Epithelial cell of prostate (primary cell): ENCODE measurements around the gene RGS19.

Experiments
- DNase-seq: peaks from one replicate; pipeline ENCODE4 v3.0.0-alpha.2; 2011; ENCODE audit warnings: low read depth, low spot score
- H3K27ac ChIP-seq: fragments of 450-650 bp; 2 replicates; pipeline ENCODE4 v1.5.1; 2017; ENCODE audit warnings: mild to moderate bottlenecking

Gene RGS19

DNA sequence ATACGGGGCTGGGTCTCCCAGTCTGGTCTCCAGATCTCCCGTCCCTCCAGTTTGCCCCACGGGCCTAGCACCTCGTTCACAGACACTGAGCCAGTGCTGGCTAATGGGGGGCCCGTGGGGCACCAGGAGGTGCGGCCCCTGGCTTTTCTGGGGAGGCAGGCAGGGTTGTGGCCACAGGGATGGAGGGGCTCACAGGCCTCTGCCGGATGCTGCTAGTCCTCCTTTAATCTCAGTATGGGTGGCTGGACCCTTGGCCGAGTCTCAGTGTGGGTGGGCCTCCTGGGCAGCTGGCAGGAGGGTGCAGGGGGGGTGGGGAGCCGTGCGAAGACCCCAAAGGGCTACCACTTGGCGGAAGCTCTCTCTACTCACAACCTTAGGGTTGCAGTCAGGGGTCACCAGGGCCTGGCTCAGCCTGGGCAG lies 28.3 kb downstream of the RGS19 start:
- H3K27ac ChIP-seq, result no peak overlapping the region
- no peak for DNase-seq

DNA sequence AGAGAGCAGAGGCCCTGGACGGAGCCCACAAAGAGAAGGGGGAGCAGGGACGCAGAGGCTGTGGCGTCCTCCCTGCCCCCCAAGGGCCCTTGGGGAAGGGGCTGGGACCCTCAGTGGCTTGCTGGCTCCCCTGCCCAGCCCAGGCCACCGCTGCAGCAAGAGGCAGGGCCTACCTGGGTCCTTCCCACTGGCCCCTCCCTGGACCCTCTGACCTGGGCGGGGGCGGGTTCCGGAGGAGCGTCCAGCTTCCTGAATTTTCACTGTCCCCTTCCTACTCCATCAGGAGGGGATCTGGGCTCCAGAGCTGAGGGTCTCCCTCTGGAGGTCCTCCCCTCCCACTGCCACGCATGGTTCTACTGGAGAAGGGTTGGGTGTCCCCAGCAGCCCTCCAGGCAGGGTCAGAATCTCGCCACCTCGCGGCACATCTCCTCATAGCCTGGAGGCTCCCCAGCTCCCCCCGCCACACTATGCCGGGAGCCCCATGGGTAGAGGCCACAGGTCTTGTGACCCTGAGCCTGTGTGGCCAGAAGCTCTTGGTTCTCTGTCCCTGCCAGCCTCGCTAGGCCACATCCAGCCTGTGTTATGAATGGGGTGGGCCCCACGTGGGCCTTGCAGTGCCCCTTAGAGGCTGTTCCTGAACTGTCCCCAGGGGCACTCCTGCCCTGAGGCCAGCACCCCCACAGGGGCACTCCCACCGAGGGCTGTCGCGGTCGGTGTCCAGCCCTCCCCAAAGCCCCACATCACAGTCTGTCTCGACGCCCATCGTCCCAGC lies 28.9 kb downstream of the RGS19 start:
- no peak overlapping the region for H3K27ac ChIP-seq
- DNase-seq, result no peak

DNA sequence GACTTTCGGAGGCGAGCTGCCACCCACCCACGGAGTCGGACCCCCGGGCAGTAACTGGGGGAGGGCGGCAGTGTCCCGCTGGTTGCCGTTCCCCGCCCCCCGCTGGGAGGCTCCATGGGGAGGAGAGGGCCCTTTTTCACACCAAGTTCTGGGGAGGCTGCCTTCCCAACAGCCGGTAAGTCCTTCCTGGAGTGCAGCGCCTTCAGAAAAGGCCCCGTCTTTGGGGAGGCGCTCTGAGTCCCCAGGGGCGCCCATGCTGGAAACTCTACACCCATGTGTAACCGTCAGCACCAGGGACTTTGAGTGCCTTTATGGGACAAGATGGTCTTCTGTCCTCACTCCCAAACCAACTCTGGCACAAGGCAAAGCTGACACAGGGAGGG lies 29.4 kb downstream of the RGS19 start:
- no peak overlapping the region for H3K27ac ChIP-seq
- DNase-seq, result no peak

DNA sequence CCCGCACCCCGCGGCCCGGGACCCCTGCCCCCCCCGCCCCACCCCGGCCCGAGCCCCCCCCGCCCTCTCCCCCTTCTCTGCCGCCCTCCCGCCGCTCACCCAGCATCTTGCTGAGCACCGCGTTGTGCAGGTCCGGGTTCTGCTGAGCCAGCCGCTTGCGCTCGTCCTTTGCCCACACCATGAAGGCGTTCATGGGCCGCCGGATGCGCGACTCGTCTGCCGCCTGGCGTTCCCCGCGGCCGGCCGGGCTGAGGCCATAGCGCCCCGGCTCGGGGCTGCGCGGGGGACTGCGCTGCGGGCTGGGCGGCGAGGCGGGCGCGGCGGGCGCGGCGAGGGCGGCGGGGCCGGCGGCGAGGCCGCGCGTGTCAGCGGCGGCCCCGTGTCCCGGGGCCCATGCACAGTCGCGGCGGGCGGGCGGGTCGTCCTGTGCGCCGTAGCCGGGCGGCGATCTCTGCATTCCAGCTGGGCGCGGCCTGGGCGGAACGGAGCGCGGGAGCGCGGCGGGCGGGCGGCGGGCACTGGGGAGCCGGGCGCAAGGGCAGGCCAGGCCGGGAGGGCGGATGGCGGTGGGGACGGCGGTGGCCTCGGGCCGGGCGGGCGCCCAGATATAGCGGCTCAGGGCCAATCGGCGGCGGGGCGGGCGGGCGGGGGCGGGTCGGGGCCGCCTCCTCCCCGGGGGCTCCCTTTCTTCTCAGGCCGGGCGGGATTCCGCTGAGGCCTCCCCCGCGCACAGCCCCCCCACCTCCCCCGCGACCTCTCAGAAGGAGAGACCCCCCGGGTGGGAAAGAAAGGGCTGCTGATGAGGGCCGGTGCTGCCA lies 30.0 kb downstream of the RGS19 start, which contains the start of gene SOX18:
Gene SOX18 (minus strand): TSS at position 580 of the 818 bp plus-strand sequence. CDS start 123 bp downstream, at position 457.
- no peak within 1 kb of the TSS for H3K27ac ChIP-seq
- no peak for DNase-seq

DNA sequence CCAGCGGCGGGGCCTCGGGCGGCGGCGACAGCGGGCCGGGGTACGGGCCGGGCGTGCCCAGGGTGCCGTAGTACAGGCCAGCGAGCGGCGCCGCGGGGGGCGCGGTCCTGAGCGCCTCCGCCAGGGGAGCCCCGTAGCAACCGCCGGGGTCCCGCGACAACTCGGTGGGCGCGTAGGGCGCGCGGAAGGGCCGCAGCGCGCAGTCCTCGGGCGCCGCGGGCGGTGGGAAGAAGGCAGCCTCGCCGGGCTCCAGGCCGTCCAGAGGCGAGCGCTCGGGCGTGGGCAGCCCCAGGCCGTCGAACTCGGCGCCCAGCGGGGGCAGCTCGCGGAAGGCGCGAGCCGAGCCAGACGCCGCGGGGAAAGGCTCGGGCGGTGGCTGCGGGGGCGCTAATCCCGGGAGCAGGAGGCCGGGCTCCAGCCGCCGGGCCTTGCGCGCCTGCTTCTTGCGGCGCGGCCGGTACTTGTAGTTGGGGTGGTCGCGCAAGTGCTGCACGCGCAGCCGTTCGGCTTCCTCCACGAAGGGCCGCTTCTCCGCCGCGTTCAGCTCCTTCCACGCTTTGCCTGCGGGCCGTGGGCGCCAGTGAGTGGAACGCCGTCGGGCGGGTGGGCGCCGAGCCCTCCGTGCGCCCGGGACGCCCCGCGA lies 30.8 kb downstream of the RGS19 start:
- no peak for DNase-seq
- H3K27ac ChIP-seq, result no peak overlapping the region

DNA sequence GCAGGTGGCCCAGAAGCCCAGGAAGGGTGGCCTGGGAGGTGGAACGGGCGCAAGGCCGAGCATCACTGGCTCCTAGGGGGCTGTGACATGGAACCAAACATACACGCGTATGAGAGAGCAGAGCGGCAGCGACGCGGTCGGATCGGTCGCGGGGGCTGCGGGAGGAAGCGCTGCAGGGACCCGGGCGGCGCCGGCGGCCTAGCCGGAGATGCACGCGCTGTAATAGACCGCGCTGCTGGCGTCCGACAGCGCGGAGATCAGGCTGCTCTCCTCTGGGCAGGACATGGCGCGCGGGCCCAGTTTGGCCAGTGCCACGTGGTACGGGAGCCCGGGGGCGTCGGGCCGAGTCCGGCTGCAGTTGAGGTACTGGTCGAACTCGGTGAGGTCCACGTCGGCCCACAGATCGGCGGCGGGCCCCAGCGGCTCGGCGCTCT lies 31.3 kb downstream of the RGS19 start:
- H3K27ac ChIP-seq, result no peak overlapping the region
- no peak for DNase-seq

DNA sequence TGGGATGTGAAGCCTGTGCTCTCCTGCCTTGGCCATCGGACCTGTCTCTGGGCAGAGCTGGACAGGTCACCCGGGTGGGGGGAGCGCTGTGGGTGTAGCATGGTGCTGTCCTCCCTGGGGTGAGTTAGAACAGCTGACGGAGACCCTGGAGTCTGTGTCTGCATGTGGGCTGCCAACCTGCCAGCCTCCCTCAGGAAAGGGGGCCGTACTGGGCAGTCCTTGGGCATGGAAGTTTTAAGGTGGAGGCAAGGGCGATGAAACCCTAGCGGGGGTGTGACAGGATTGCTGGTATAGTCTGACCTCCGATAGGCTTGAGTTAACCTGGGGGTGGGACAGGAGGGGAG lies 32.3 kb downstream of the RGS19 start:
- H3K27ac ChIP-seq, result no peak overlapping the region
- DNase-seq, result no peak

DNA sequence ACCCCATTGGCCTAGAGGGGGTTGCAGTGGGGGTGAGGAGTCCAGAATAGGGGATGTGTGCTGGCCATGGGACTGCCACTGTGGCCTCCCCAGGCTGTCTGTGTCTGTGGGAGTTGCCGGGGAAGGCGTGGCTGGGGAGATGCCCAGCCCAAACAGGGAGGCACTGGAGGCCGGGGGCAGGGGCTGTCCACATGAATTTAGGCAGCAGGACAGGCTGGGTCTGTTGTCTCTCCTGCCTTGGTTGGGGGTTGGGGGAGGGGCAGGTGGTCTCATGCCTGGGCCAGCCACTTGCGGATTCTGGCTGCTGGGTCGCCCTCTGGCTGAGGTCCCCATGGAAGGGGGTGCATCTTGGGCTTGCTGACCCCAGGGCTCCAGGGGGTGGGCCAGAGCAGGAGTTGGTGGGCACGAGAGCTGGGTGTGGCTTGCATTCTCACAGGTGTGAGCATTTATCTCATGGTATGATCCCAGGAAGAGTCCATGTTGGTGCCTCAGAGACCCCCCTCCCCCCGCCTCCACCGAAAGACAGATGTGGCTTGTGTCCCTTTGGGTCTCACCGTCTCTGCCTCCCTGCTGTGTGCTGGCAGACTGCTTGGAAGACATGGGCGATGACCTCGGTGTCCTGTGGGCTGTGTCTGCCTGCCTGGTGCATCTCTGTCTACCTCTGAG lies 33.8 kb downstream of the RGS19 start:
- H3K27ac ChIP-seq, result no peak overlapping the region
- DNase-seq, result no peak

DNA sequence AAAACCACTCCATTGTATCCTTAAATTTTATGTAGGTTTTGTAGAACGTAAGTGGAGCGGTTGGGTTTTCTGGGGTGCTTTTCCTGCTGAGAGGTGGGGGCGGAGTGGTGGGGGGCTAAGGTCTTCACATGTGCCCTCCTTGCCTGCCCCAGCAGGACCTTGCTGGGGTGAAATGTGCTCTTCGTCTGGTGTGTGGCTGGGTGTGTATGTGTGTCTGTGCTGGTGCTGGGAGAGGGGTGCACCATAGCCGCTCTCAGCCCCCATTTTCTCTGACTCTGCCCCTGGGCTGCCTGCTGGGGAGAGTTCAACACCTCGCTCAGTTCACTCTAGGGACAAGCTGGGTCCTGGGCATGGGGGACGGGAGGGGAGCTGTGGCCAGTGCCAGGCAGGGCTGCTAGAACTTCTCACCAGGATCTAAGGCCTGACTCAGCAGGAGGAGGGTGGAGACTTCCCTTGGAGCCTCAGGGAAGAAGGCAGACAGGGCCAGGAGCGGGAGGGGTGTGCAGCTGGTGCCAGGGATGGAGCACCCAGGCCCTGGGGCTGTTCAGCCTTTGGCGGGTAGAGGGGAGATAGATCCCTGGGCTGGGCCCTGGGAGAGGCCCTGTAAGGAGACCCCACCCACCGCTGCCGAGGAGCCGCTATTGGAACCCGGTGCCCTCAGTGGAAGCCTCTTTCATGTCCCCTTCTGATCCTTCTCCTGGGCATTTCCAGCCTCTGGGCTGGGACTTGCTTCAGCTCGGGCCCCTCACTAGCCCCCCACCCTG lies 34.7 kb downstream of the RGS19 start:
- DNase-seq, result peak; percentile 18
- no peak overlapping the region for H3K27ac ChIP-seq

DNA sequence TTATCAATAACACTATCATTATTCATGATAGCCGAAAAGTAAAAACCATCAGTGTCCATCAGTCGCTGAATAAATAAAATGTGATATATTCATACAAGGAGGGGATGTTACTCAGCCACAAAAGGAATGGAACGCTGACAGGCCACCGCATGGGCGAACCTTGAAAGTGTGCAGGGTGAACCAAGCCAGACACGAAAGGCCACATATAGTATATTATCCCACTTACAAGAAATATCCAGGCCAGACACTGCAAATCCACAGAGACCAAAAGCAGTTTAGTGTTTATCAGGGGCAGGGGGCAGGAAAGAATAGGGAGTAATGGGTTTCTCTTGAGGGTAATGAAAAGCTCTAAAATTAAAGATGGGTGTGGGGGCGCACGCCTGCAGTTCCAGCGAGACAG lies 35.5 kb downstream of the RGS19 start:
- no peak overlapping the region for H3K27ac ChIP-seq
- no peak for DNase-seq

DNA sequence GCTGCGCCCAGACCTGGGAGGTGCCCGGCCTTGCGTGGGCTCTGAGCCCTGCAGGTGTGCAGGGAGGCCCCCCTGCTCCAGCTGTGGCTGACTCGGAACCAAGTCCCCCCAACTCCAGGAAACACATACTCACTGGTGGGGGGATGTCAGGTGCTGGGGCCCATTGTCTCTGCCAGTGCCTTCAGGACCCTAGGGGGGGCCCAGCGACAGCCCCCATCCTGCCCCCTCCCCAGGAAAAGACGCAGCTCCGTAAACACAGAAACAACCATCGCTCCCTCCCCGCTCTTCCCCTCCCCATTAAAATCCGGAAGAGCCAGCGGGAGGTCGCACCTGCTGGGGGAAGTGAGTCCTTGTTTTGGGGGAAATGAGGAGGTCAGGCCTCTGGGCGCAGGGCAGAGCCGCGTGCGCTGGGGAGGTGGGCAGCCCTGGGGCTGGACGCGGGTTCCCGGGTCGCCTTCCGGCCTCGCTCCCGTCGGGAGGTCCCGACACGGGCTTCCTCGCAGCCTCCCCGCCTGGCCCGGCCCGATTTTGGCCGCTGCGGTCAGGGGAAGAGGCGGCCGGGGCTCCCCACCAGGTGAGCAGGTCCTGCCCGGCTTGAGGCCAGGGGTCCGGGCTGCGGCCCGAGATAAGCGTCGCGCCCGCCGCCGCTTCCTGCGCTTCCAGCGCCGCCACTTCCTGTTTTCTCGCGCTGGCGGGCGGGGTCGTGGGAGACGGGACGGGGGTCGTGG lies 37.1 kb downstream of the RGS19 start:
- DNase-seq, result no peak
- no peak overlapping the region for H3K27ac ChIP-seq

DNA sequence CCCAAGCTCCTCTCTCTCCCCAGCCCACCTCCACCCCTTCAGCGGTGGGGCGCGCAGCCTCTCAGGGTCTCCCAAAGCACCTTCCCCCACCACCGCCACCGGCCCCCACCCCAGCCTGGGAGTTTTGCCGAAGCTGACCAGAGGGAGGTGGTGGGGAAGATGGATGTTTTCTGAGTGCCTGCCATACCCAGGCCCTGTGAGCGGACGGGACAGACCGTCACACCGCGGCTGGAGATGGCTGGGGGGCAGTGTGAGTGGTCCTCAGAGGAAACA lies 37.6 kb downstream of the RGS19 start:
- DNase-seq, result no peak

DNA sequence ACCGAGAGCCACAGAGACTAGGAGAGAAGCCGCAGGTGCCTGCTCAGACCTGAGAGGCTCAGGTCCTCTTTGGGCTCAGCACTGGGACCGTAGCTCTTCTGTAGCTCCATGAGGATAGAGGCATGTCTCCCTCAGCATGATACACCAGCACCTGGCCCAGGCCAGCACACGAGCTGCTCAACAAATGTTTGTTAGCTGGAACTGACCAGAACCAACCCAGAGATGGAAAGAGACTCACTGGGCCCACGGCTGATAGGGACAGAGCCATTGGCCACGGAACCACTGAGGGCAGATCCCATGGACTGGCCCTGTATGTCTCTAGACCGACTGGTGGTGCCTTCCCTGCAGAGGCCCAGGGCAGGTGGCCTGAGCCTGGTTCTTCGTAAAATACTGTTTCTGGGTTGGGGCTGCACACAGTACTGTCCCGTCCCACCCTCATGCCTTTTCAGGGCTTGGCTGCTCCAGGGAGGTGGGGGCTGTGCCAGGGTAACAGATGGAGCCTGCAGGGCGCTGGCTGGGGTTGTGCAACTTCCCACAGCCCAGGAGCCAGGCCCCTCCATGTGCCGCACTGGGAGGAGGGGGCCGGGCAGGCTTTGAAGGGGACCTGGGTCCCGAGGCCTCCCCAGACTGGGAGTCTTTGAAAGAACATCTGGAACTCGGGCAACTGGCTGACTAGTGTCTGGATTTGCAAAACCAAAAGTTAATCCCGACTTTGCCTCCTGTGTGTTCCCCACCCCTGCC lies 38.1 kb downstream of the RGS19 start:
- DNase-seq, result no peak
- H3K27ac ChIP-seq, result no peak overlapping the region

More for the DNA sequence above, 37.6 kb downstream of the RGS19 start:
- no peak overlapping the region for H3K27ac ChIP-seq

DNA sequence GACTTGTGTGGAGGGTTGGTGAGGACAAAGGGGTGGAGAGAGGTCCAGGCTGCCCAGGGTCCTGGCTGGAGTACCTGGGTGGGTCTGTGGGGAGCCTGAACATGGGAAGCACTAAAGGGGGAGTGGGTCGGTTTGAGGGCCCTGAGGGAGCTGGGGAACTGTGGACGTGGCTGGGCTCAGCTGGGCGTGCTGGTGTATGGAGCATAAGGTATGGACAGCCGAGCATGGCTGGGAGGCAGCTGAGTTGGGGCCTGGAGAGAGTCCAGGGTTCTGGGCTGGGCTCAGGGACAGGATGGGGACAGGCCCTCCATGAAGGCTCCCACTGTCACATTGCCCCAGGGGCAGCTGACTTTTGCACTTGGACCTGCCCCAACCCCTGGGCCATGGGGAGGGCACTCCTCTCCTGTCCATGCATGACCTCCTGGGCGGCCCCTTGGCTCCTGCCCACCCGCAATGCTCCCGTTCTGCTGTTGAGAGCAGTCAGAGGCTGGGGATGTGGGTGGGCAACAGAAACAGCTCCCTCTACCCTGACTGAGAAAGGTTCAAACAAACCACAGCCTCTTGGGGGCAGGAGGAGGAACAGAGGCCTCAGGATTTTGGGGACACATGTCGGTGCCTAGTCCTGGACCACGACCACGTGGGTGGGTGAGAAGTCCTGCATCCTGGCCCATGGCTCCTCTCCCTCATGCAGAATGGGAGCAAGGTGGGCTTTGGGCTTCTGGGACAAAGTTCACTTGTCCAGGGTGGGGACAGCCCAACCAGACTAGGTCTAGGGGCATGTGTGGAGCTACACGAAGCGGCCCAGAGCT lies 38.9 kb downstream of the RGS19 start:
- H3K27ac ChIP-seq, result no peak overlapping the region
- no peak for DNase-seq

DNA sequence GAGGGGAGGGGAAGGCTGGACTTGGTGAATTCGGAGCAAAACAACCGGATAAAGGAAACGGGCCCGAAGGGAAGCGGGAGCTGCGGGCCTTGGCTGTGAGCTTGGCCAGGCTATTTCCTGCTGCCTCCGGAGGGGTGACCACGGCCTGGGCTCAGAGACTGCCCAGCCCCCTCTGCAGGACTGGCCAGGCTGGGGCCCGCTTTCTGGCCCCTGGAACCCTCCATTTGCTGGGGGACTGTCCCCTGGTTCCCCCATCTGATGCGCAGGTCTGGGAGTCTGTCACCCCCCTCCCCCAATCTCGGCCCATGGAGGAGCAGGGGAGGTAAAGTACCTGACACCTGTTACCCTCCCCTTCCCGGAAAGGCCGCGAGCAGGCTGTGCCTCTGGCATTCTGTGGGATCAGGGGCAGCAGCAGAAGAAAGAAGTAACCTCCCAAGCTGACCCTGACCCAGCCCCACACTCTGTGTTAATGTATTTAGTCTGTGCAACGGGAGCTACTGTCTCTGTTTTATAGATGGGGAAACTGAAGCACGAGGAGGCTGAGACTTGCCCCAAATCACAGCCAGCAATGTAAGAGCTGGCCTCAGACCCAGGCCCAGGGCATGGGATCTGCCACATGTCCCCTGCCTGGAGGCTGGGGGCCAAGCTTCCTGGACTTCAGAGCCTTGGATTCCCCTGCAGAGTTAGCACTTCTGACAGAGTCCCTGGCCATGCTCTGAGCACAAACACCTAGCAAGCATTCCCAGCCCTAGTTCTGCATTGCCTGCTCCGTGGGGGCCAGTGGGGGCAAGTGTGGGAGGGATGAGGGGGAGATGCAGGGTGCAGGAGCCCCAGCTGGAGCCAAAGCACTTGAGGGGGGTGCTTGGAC lies 39.8 kb downstream of the RGS19 start:
- DNase-seq, result no peak
- no peak overlapping the region for H3K27ac ChIP-seq

DNA sequence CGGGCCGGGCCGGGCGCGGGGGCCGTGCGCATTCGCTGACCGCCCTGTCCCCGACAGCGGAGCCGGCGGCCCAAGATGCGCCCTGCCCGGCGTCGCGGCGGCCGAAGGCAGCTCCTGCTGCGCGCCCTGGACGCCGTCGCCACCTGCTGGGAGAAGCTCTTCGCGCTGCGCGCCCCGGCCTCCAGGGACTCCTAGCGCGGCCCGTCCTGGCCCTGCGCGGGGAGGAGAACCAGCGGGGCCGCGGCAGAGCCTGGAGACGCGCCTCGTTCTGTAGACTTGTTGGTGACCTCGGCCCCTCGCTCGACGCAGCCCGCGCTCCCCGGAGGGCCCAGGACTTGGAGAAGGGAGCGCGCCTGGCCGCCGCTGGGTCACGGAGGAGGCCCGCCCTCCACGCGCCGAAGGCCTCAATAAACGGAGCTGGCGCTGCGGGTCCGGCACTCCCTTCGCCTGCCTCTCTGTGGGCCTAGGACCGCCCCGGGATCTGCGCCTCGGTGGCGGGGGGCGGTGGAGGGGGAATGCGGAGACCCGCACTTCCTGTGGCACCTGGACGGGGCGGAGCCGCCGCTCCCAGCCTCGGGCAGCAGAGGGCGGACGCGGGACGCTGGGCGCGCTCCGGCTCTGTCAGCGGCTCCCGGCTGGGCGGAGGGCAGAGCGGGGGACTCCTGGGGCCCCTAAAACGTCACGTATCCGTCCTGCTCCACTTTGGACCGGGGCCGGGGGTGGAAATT lies 40.6 kb downstream of the RGS19 start:
- peak overlapping the region; percentile 24 for H3K27ac ChIP-seq
- peak; percentile 41 for DNase-seq

DNA sequence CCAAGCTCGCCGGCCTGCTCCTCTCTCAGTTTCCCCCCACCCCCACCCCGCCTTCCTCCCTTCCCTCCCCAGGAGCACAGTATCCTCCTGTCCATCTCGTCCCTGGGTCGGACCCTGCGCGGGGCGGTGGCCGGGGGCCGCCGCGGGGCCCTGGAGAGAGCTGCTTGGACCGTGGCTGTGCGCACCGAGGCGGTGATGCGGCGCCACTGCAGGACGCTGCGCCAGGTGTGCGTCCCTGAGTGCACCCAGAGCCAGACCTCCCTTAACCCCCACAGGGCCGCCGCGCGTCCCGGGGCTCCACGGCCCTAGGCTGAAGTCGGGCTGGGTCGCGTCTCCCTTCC lies 41.1 kb downstream of the RGS19 start:
- no peak overlapping the region for H3K27ac ChIP-seq
- DNase-seq, result no peak
